Lower lobe of right lung (tissue), 2 donors: Measurements from ENCODE around the gene RGL1. TPM values are rescaled to one million over a fixed set of nuclear protein-coding genes. Genes with fewer than 3 reads are reported as not detected.

Experiments
- ATAC-seq, 2 donors: fragments of 200-7000 bp; cut with Tn5 transposase; one replicate each; pipeline ENCODE4 v1.9.1; 2020 to 2022; ENCODE audit warnings: mild to moderate bottlenecking in 2 of 2, moderate library complexity in 2 of 2
- DNase-seq: peaks from one replicate; pipeline ENCODE4 v3.0.0-alpha.2; 2020
- H3K27ac ChIP-seq: fragments of 200-600 bp; one replicate; pipeline ENCODE4 v1.8.0; 2022
- H3K27me3 ChIP-seq: fragments of 200-600 bp; one replicate; pipeline ENCODE4 v1.8.0; 2022; ENCODE audit warnings: low read depth
- H3K36me3 ChIP-seq: fragments of 200-600 bp; one replicate; pipeline ENCODE4 v1.8.0; 2022; ENCODE audit warnings: mild to moderate bottlenecking
- H3K4me1 ChIP-seq: fragments of 200-600 bp; one replicate; pipeline ENCODE4 v1.8.0; 2022
- H3K4me3 ChIP-seq: fragments of 200-600 bp; one replicate; pipeline ENCODE4 v1.8.0; 2022; ENCODE audit warnings: mild to moderate bottlenecking
- H3K9me3 ChIP-seq: fragments of 200-600 bp; one replicate; pipeline ENCODE4 v1.8.0; 2022
- intact Hi-C: fragments of 100-400 bp; cut with DNase I; formaldehyde crosslinking; loops from one replicate; pipeline ENCODE4 v1.11.0; 2022
- total RNA-seq: library from RNA; stranded (reverse); fragmentation: NEBNext Ultra II Directional; extraction: Animal tissue kit (Norgen Biotek cat#: 25700); gene quantifications from one replicate; pipeline ENCODE4 v1.2.1, GENCODE V29; 2021
- TF ChIP-seq, protein P1 (sequence below): fragments of 200-600 bp; IDR thresholded peaks from one replicate; pipeline ENCODE4 v1.8.0; 2022; ENCODE audit warnings: antibody characterized with exemption, mild to moderate bottlenecking
- donor health status: DM: no; HTN: yes; CAD: no; lungs with severe emphysema.

The RGL1 gene
- total RNA-seq, 1 donor from 2014 or later, result 37.6 TPM

GRCh38 chr1:183827801-183828200 is 22.9 kb downstream of the RGL1 start:
- peaks cover 14% of the 10 kb centered on the region for H3K4me1 ChIP-seq
- intact Hi-C loops, result no loop called here
- H3K27me3 ChIP-seq, result no peaks in the 10 kb centered on the region
- H3K4me3 ChIP-seq, result no peak overlapping the region
- H3K9me3 ChIP-seq, result no peaks in the 10 kb centered on the region
- no peaks in the 10 kb centered on the region for H3K36me3 ChIP-seq
- TF ChIP-seq, protein P1, sequence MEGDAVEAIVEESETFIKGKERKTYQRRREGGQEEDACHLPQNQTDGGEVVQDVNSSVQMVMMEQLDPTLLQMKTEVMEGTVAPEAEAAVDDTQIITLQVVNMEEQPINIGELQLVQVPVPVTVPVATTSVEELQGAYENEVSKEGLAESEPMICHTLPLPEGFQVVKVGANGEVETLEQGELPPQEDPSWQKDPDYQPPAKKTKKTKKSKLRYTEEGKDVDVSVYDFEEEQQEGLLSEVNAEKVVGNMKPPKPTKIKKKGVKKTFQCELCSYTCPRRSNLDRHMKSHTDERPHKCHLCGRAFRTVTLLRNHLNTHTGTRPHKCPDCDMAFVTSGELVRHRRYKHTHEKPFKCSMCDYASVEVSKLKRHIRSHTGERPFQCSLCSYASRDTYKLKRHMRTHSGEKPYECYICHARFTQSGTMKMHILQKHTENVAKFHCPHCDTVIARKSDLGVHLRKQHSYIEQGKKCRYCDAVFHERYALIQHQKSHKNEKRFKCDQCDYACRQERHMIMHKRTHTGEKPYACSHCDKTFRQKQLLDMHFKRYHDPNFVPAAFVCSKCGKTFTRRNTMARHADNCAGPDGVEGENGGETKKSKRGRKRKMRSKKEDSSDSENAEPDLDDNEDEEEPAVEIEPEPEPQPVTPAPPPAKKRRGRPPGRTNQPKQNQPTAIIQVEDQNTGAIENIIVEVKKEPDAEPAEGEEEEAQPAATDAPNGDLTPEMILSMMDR, result no peak
- no peak for DNase-seq
- ATAC-seq, result peak in 1 of 2 donors; percentile 31
- H3K27ac ChIP-seq, result no peak overlapping the region

DNA sequence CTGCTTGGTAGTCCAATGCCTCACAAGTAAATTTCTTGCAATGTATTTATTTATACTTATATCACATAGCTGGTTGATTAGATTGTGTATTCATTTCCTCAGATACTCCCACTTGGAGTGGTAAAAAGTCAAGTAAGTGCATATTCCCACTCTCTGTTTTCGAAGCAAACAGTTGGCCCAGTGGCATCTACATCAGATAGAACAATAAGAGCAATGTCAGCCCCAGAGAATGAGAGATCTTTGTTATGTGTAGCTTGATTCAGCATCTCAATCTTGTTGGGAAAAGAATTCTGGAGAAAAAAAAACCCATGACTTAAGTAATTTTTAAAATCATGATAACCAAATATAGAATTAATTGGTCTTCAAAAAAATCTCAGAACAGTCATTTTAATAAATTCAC is 25.5 kb downstream of the RGL1 start:
- DNase-seq (no peak), ATAC-seq (no peak)
- no peaks in the 10 kb centered on the region for H3K36me3 ChIP-seq

DNA sequence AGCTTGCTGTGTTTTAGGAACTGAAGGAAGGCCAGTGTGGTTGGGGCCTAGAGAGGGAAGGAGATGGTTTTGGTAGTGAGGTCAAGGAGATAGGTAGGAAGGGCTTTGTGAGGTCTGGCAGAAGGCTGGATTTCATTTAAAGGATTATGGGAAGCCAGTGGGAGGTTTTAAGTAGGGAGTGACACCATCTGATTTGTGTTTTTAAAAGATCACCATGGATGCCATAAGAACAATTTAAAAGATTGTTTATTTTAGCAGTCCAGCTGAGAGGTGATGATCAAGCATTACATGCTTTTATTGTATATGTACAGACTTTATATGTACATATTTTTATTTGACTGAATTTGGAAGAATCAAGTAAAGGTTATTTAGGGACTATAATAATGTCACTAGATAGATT is 26.4 kb downstream of the RGL1 start:
- TF ChIP-seq, protein P1, result no peak
- H3K4me1 ChIP-seq, result peaks cover 29% of the 10 kb centered on the region
- intact Hi-C loops, result no loop called here
- H3K36me3 ChIP-seq, result no peaks in the 10 kb centered on the region
- no peak for ATAC-seq
- no peaks in the 10 kb centered on the region for H3K27me3 ChIP-seq
- no peaks in the 10 kb centered on the region for H3K9me3 ChIP-seq
- H3K27ac ChIP-seq, result no peak overlapping the region
- H3K4me3 ChIP-seq, result no peak overlapping the region
- DNase-seq, result no peak

More for the DNA sequence above, 25.5 kb downstream of the RGL1 start:
- TF ChIP-seq, protein P1, result no peak
- Histone ChIP-seq H3K4me3 (no peak overlapping the region), H3K9me3 (no peaks in the 10 kb centered on the region), H3K27me3 (no peaks in the 10 kb centered on the region), H3K27ac (no peak overlapping the region), H3K4me1 (peaks cover 29% of the 10 kb centered on the region)
- intact Hi-C loops, result no loop called here

DNA sequence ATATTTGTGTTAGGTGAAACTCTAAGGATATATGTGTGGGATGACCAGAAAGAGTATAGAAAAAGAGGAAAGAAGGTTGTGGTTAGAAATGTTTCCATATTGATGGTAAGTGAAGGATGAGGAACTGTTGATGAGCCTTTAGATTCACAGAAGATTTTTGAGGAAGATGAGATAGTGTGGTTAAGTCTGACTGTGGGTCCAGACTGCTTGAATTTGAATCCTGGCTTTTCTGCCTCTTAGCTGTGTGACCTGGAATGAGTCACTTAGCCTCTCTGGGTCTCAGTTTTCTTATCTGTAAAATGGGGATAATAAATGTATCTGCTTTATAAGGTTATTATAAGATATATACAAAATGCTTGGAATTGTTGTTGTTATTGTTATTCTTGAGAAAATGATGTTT is 27.5 kb downstream of the RGL1 start:
- no peaks in the 10 kb centered on the region for H3K36me3 ChIP-seq
- peak in 1 of 2 donors; percentile 66 for ATAC-seq
- intact Hi-C loops, result no loop called here

DNA sequence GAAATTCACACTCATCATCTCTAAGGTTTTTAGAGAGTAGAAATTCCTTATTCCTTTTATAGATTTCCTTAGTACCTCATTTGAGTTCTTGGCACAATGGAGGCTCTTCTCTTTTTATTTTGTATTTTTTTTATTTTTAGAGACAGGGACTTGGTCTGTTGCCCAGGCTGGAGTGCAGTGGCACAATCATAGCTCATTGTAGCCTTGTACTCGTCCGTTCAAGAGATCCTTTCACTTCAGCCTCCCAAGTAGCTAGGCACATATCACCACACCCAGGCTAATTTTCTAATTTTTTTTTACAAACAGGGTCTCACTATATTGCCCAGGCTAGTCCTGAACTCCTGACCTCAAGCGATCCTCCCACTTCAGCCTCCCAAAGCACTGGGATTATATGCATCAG is 29.6 kb downstream of the RGL1 start:
- no peak overlapping the region for H3K4me3 ChIP-seq
- no peaks in the 10 kb centered on the region for H3K36me3 ChIP-seq
- DNase-seq (no peak), ATAC-seq (peak in 1 of 2 donors; percentile 54)
- intact Hi-C loops, result no loop called here
- no peak overlapping the region for H3K27ac ChIP-seq
- no peaks in the 10 kb centered on the region for H3K27me3 ChIP-seq
- peaks cover 20% of the 10 kb centered on the region for H3K4me1 ChIP-seq
- TF ChIP-seq, protein P1, result no peak
- no peaks in the 10 kb centered on the region for H3K9me3 ChIP-seq

More for the DNA sequence above, 27.5 kb downstream of the RGL1 start:
- no peaks in the 10 kb centered on the region for H3K9me3 ChIP-seq
- peaks cover 21% of the 10 kb centered on the region for H3K4me1 ChIP-seq
- no peak overlapping the region for H3K27ac ChIP-seq
- no peak overlapping the region for H3K4me3 ChIP-seq
- TF ChIP-seq, protein P1, result no peak
- no peaks in the 10 kb centered on the region for H3K27me3 ChIP-seq
- no peak for DNase-seq

DNA sequence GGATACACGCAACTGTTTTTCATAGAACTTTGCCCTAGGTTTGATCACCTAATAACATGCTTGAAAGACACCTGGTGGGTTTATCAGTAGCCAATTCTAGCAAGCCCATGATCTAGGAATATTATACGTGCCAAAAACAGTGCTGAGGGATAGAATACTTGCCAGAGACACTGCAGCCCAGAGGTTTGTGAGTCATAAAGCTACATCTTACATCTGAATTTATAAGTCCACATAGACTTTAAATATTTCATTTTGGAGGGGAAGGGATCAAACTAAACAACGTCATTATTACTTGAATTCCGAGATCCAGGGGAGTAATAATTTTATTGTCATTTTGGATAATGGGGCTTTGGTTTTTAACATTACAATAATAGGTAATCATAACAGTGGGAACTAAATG is 31.7 kb downstream of the RGL1 start:
- peaks cover 24% of the 10 kb centered on the region for H3K4me1 ChIP-seq
- H3K36me3 ChIP-seq, result no peaks in the 10 kb centered on the region
- DNase-seq (no peak), ATAC-seq (no peak)
- intact Hi-C loops, result no loop called here
- no peak overlapping the region for H3K4me3 ChIP-seq
- no peaks in the 10 kb centered on the region for H3K9me3 ChIP-seq
- TF ChIP-seq, protein P1, result no peak
- no peak overlapping the region for H3K27ac ChIP-seq
- H3K27me3 ChIP-seq, result no peaks in the 10 kb centered on the region
